NCI-H2196 (cell line): ENCODE data around the gene CXCR5.
"Not testable (repeated sequence)": the region's sequence is repeated elsewhere in the genome, so short reads cannot be mapped to it uniquely, and the experiment has no call there.

Experiments used
- DNase-seq: peaks from one replicate; lab custom pipeline; 2025; ENCODE audit not compliant: unreplicated experiment; lab: John Stamatoyannopoulos, UW

Gene CXCR5, protein sequence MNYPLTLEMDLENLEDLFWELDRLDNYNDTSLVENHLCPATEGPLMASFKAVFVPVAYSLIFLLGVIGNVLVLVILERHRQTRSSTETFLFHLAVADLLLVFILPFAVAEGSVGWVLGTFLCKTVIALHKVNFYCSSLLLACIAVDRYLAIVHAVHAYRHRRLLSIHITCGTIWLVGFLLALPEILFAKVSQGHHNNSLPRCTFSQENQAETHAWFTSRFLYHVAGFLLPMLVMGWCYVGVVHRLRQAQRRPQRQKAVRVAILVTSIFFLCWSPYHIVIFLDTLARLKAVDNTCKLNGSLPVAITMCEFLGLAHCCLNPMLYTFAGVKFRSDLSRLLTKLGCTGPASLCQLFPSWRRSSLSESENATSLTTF

DNA sequence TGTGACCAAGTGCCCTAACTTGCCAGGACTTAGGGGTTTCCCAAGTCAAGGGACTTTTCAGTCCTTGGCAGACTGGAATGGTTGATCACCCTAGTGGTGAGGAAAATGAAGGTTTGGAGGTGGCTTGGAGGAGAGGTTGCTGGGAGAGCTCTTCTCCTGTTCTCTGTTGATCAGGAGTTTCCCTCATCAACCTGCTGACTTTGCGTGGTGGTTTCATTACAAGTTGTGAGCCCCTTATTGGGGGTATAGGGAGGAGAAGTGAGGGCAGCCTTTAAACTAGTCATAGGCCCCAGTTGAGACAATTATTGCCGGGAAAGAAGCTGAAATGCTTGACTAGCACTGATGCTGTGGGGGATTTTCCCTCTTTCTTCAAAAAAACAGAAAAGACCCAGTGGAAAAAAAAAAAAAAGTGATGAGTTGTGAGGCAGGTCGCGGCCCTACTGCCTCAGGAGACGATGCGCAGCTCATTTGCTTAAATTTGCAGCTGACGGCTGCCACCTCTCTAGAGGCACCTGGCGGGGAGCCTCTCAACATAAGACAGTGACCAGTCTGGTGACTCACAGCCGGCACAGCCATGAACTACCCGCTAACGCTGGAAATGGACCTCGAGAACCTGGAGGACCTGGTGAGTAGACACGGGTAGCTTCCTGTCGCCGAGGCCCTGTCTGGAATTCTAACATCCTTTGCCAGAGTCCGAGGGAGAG is at the start of gene CXCR5:
CXCR5 (plus strand) TSS at position 525 of the 704 bp plus-strand sequence; CDS start at position 575, 50 bp downstream.
- no peak for DNase-seq

DNA sequence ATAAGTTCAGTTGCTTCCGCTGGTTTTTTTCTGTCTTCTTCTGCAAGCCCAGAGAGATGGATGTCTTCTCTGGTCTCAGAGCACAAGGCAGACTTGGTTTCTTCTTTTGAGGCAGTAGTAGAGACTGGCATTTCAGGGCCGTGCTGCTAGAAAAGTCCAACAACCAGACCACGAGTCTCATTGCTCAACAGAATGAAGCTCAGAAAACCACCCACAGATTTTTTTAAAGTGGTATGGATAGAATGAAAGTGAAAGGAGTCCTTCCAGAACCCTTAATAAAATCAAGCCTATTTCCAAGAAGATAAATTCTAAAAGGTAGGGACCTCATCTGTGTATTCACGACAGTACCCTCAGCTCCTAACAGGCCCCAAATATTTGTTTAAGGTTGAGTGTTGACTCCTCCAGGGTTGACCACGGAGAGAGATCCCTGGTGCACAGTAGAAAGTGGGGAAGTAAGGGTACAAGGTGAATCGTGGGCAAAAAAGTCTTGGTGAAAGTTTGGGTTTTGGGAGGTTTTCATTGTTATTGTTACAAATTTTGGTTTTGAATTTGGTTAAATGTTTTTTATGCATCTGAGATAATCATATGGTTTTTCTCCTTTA is 49.2 kb upstream of the CXCR5 start:
- DNase-seq = no peak

DNA sequence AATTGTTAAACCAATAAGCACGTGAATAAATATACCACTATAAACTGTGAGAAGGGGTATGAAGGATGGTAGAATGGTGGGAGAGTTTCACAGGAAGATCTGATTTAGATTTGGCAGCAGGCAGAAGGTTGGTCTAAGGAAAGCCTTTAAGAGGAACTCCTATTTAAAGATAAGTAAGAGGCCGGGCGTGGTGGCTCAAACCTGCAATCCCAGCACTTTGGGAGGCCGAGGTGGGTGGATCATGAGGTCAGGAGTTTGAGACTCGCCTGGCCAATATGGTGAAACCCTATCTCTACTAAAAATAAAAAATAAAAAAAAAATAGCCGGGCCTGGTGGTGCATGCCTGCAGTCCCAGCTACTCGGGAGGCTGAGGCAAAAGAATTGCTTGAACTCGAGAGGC is 45.8 kb upstream of the CXCR5 start:
- no peak for DNase-seq

DNA sequence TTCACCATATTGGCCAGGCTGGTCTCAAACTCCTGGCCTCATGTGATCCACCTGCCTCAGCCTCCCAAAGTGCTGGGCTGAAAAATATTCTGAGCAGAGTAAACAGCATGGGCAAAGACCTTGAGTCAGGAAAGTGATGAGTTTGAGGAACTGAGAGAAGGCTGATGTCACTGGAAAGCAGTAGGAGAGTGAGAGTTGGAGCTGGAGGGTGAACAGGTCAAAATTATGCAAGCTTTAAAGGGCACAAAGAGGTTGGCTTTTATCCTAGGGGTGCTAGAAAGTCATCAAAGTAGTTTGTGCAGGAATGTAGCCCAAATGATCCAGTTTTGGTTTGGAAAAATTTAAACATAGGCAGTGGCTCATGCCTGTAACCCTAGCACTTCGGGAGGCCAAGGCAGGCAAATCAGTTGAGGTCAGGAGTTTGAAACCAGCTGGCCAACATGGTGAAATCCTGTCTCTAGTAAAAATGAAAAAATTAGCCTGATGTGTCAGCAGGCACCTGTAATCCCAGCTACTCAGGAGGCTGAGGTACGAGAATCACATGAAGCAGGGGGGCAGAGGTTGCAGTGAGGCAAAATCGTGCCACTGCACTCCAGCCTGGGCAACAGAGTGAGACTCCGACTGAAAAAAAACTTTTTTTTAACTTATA is 44.7 kb upstream of the CXCR5 start:
- no peak for DNase-seq

DNA sequence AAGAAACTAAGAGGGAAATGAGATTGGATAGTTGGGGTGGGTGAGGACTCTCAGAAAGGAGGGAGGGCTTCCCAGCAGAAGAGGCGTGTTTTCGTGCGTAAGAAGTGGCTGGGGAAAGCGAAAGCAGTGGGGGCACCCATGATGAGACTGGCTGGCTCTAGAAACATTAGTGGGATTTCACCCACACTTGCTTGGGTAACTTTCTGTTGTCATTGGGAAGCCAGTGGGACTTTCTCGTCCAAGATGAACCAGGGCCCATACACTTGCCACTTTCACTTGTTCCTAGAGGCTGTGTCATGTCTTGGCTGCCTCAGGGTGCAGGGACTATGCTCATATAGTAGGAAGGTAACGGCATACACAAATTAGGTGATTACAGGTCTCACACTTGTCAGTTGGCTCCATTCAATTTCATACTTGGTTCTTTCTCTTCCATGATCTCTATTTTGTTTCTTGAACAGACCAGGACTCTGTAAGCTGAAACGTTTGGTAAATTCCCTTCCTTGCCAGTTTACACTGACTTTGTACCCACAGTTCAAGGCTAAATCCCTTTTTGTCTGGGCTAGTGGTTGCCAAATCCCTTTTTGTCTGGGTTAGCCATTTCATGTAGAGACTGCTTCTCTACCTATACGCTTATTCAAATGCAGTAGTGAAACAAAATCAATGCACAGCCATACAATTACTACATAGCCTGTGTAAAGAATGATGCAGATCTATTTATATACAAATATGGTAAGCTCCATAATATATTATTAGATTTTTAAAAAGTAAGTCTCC is 42.0 kb upstream of the CXCR5 start:
- no peak for DNase-seq

DNA sequence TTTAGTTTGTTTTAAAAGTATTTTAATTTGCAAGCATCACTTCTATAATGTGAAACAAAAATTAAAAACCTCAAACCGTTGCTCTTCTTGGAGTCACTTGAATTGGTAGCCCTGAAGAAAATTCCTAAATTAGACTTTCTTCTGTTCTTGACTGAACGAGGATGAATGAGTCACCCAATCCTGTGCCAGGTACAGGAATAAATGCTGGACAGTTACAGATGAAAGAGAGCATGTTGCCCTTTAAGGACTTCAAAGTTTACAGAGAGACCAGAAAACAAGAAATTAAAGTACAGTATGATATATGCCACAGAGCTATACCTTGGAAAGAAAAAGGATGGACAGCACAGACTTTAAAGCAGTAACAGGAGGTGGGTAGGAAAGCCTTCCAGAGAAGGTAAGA is 41.3 kb upstream of the CXCR5 start:
- DNase-seq = no peak

- not testable (repeated sequence) for DNase-seq
These were observed 40.8 kb upstream of the CXCR5 start for GRCh38 chr11:118842843-118843242.

DNA sequence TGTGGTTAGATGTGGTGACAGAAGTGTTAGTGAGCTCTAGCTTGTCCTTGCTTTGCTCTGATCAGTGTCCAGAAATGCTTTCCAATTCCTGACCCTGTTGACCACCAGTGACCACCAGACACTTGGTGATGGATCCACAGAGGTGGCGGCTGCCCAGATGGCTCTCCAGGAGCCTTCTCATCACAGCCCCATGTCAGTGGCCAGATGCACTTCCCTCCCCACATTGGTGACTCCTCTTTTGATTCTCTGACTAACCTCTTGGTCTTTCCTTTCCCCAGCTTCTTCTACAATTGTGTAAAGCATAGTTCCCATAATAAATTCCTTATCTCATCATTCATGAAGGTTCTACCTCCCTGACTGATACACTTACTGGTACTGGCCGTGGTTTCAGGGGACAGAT is 40.1 kb upstream of the CXCR5 start:
- DNase-seq = no peak

GRCh38 chr11:118845369-118845768 is 38.3 kb upstream of the CXCR5 start:
- DNase-seq = no peak

DNA sequence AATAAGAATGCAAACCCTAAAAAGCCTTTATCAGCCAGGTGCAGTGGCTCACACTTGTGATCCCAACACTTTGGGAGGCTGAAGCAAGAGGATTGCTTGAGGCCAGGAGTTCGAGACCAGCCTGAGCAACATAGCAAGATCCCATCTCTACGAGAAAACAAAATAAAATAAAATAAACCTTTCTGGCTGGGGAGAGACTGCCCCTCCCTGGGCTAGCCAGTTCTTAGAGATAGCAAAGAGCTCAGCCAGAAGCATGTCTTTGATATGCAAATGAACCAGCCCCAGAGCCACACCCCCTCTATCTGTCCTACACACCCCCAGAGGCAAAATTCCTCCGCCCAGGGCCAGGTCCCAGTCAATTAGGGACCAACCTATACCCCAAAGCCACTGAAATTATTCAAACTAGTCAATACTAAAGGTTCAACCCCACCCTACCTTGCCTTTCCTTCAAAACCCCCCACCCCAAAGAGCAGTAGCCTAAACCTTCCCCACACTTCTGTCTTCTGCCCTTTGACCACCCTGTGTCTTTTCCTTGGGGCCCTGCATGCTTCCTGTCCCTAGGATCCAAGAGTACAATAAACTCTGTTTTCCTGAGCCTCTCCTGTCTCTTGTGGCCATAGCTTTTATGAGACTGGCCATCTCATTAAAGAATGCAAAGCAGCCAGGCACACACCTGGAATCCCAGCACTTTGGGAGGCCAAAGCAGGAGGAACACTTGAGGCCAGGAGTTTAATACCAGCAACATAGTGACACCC is 37.3 kb upstream of the CXCR5 start:
- no peak for DNase-seq

DNA sequence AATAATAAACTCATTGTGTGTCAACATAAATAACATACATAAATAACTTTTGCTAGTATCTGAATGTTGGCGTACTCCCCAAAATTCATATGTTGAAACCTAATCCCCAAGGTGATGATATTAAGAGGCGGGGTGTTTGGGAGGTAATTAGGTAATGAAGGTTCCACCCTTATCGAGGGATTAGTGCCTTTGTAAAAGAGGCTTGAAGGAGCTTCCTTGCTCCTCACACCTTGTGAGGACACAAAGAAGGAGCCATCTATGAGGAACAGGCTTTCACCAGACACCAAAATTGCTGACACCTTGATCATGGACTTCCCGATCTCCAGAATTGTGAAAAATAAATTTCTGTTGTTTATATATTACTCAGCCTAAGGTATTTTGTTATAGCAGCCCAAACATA is 33.9 kb upstream of the CXCR5 start:
- DNase-seq = no peak

DNA sequence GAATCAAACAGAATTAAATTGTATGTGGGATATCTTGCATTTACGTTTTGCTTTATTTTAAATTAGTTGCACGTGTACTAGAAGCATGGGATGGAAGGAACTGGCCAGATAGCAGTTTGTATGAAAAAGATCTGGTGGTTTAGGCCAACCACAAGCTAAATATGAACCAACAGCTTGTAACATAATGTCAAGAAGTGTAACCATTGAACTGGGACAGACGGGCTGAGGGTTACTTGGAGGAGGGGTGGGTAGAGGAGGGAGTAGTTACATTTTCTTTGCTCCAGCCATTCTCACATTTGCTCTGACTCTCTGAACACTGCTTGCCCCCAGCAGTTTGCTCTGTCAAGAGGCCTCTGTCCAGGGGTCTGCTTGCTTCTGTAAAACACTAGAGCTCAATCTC is 31.7 kb upstream of the CXCR5 start:
- DNase-seq = no peak

DNA sequence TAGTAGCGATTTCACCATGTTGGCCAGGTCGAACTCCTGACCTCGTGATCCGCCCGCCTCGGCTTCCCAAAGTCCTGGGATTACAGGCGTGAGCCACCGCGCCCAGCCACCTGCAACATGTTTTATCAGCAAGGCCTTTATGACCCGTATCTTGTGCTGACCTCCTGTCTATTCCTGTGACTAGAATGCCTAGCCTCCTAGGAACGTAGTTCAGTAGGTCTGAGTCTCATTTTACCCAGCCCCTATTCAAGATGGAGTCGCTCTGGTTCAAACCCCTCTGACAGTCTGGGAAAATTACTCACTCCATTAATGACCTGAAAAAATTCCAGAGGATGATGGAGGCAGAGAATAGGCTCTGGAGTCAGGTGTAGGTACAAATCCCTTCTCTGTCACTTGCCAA is 30.0 kb upstream of the CXCR5 start:
- no peak for DNase-seq

- no peak for DNase-seq
These were observed 27.4 kb upstream of the CXCR5 start for GRCh38 chr11:118856314-118856713.

GRCh38 chr11:118857385-118857784 is 26.3 kb upstream of the CXCR5 start:
- DNase-seq = no peak

DNA sequence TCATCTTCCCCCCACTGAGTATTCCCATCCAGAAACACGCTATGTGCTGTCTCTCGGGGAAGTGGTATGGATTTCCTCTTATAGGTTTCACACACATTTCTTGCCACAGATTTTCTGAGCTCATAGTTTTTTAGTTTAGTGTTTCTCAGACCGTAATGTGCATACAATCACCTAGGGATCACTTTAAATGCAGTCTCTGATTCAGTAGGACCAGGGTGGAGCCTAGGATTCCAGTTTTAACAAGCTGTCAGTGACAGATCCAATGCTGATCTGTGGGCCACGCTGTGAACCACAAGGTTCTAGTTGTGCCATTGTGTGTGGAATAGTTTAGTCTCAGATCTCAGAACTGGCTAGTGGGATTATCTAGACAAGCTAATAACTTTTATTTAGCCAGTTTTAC is 23.7 kb upstream of the CXCR5 start:
- no peak for DNase-seq

DNA sequence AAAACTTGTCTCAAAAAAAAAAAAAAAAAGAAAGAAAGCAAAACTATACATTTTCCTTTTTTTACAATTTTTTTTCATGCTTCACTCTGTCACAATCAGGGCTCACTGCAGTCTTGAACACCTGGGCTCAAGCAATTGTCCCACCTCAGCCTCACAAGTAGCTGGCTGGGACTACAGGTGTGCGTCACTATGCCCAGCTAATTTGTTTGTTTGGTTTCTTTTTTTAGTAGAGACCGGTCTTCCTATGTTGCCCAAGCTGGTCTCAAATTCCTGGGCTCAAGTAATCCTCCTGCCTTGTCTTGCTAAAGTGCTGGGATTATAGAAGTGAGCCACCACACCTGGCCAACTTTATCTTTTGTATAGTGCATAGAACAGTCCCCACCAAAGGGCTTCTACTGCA is 15.0 kb upstream of the CXCR5 start:
- no peak for DNase-seq

DNA sequence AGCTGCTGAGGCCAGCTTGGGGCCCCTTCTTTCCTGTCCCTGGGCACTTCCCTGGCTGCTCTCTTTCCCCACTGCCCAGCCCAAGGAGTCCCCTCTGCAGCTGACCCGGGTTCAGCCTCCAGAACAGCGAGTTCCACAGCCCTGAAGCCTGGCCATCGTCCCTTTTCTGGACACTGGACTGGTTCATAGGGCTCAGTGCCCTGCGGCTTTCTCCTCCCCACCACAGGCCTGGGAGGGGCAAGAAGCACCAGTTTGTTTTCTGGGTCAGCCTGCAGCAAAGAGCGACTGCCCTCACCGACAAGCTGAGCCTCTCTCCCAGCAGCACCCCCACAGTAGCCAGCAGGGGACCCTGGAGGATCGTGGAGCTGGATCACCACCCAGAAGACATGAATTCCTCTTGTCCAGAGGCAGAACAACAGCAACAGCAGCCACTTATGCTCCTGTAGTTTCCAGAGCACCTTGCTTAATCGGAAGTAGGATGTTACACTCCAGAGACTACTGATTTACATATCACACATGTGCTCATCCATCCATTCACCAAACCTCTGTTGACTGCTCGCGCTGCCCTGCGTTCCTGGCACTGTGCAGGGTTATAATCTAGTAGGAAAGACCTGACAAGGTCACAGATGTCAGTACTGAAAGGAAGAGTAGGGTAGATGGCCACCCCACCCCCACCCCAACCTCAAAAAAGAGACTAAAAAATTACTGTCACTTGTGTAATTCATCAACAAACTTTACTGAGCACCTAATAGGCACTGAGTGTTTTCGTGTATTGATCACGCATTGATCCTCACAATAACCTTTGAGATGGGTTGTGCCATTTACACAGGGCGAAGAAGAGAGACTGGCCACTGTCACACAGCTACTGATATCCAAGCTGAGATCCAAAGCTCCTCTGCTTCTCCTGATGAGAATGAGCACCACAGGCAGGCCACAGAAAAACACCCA is 13.0 kb upstream of the CXCR5 start:
- DNase-seq = no peak

DNA sequence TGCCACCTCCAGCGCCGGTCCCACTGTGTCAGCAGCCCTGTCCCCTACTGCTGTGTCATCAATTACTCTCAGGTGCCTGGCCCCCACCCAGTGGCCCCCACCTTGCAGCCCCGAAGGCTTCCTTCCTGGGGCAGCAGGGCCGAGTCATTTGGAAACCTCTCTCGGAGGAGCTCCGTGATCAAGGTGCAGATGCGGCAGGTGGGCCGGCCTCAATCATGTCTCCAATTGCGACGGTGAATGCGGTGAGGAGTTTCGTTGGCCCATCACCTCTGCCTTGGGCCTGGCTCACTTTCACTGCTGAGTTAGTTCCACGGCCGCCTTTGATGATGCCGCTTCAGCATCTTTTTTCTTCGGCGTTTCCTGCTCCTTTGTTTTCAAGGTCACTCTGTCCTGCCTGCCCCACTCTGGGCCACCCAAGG is 11.3 kb upstream of the CXCR5 start:
- no peak for DNase-seq
